GM23338 (cell line): ENCODE measurements around the gene PCOLCE2.

Experiments
- CREB1 ChIP-seq: fragments of 250-450 bp; sonication (Bioruptor Pico); IDR thresholded peaks from 2 replicates; pipeline ENCODE4 v1.5.0; 2020; ENCODE audit warnings: low read depth, mild to moderate bottlenecking, moderate library complexity
- CTCF ChIP-seq, 2 experiments: fragments of 200-600 bp in 1 of 2; sonication (generic) in 1 of 2; conservative IDR thresholded peaks; 2 replicates each; pipeline versions ENCODE4 v1.5.1 to v1.6.1; 2016 to 2017; ENCODE audit warnings: antibody characterized with exemption in 2 of 2, low read depth in 2 of 2, mild to moderate bottlenecking in 2 of 2, moderate library complexity in 1 of 2

GRCh38 chr3:142796823-142797222 lies 92.1 kb downstream of the PCOLCE2 start:
- TF ChIP-seq CTCF (conservative IDR thresholded peaks at IDR 0.05; ENCODE audit: low read depth in 2 of 2) (no peak), CREB1 (CRISPR knock-in tag) (no peak)
